GM19023 (cell line): Measurements from ENCODE around the gene TAB3.

Source experiments
- ATAC-seq: cut with Tn5 transposase; IDR thresholded peaks from one replicate; pipeline ENCODE4 v1.9.1; 2021; ENCODE audit warnings: mild to moderate bottlenecking, moderate library complexity; ENCODE audit not compliant: unreplicated experiment

The TAB3 gene

DNA sequence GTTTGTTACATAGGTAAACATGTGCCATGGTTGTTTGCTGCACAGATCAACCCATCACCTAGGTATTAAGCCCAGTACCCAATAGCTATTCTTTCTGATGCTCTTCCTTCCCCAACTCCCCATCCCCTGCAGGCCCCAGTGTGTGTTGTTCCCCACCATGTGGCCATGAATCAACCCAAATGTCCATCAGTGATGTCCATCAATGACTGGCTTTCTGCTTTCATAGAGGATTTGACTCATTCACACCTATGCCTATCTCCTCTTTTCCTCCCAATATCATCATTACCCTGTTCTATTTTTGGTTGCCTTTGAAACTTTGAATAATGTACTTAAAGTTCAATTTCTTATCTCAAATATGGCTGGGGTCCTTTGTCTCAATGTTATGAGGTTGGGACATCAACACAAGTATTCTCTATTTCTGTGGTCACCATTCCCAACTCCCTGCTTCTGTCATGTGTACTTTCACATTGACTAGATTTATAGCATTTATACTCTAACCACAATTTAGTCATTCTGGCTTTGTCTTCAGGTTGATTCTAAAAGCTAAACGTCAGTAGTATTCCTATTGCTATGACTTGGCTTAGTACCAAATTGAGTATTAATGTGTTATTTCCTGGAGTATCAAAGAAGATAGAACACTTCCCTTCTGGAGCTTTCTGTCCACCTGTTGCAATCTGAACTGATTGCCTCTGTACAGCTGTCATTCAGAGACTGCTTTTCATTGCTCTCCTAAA is 107.2 kb downstream of the TAB3 start:
- ATAC-seq, result no peak

DNA sequence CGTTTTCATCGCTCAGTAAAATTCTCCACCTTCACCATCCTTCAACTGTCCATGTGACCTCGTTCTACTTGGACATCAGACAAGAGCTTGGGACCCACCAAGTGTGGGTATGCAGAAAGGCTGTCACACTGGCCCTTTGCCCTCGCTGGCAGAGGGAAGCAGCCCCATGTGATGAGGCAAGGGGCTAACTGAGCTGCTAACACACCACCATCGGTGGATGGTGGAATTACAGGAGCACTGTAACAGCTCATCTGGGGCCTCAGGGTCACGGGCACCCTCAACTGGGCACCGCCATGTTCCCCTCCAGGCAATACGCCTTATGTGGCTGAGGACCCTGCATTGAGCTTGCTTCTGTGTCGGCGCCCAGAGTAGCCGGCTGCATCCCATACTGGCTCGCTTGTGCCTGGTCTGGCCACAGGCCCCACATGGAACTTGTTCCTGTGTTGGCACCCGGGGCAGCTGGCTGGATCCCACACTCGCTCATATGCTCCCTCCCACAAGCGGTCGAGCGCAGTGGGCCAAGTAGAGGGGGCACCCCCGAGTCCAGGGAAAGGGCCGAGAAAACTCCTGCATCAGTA is 109.5 kb downstream of the TAB3 start:
- no peak for ATAC-seq

DNA sequence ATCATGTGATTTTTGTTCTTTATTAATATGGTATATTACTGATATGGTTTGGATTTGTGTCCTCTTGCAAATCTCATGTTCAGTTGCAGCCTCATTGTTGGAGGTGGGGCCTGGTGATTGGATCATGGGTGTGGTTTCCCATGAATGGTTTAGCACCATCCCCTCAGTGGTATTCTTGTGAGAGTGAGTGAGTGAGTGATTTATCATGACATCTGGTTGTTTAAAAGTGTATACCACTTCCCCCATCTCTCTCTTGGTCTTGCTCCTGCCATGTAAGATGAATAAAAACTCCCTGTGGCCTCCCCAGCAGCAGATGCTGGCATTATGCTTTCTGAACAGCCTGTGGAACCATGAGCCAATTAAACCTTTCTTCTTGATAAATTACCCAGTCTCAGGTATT is 111.5 kb downstream of the TAB3 start:
- ATAC-seq, result no peak
